Mucosa of descending colon (tissue), 3 donors: ENCODE data around the gene ADAMTS17. TPM values are rescaled to one million over a fixed set of nuclear protein-coding genes. Genes with fewer than 3 reads are reported as not detected.

ENCODE experiments used
- ATAC-seq: fragments of 200-7000 bp; cut with Tn5 transposase; one replicate; pipeline ENCODE4 v1.9.1; 2020; ENCODE audit warnings: mild to moderate bottlenecking, moderate library complexity
- DNase-seq, 3 donors: peaks; one replicate each; pipeline ENCODE4 v3.0.0-alpha.2; 2020
- H3K36me3 ChIP-seq: fragments of 200-600 bp; one replicate; pipeline ENCODE4 v1.8.0; 2021; ENCODE audit warnings: low read depth, mild to moderate bottlenecking
- H3K4me1 ChIP-seq: fragments of 200-600 bp; one replicate; pipeline ENCODE4 v1.8.0; 2021; ENCODE audit warnings: low read depth, mild to moderate bottlenecking
- H3K4me3 ChIP-seq: fragments of 200-600 bp; one replicate; pipeline ENCODE4 v1.8.0; 2021; ENCODE audit warnings: mild to moderate bottlenecking
- H3K9me3 ChIP-seq: fragments of 200-600 bp; one replicate; pipeline ENCODE4 v1.8.0; 2021; ENCODE audit warnings: mild to moderate bottlenecking
- CTCF ChIP-seq: fragments of 200-600 bp; IDR thresholded peaks from one replicate; pipeline ENCODE4 v1.8.0; 2022; ENCODE audit warnings: antibody characterized with exemption, mild to moderate bottlenecking
- intact Hi-C, 2 donors: fragments of 100-400 bp; cut with DNase I in 1 of 2; cut with micrococcal nuclease in 1 of 2; formaldehyde crosslinking; loops; one replicate each; pipeline versions ENCODE4 v1.11.0 to v1.11.1; 2022; cut with DNase I, micrococcal nuclease
- total RNA-seq, 3 donors: library from RNA; stranded (reverse); fragmentation: NEBNext Ultra II Directional in 2 of 3; extraction: Animal tissue kit (Norgen Biotek cat#: 25700) in 2 of 3; gene quantifications; one replicate each; pipeline versions ENCODE4 v1.2.1 to v1.2.4, GENCODE V29; 2021 to 2023
- donor health status: DM: no; HTN: no; CAD: no; lungs with moderate emphysema.
- donor health status: DM: no; HTN: no; CAD: no.
- donor health status: DM: no; HTN: yes; CAD: no.

Gene ADAMTS17
- total RNA-seq, 3 donors from 2014 or later: 5.2 to 13.8 (median 6.3) TPM

GRCh38 chr15:100309109-100310040 lies 32.4 kb downstream of the ADAMTS17 start:
- DNase-seq (no peak), ATAC-seq (no peak)
- no peak for TF ChIP-seq CTCF
- intact Hi-C loops: no loop called here
- no peak overlapping the region for H3K4me3 ChIP-seq
- H3K9me3 ChIP-seq: peaks cover 4% of the 10 kb centered on the region
- no peaks in the 10 kb centered on the region for H3K36me3 ChIP-seq
- no peaks in the 10 kb centered on the region for H3K4me1 ChIP-seq

- Histone ChIP-seq H3K36me3 (no peaks in the 10 kb centered on the region), H3K4me1 (no peaks in the 10 kb centered on the region), H3K4me3 (no peak overlapping the region), H3K9me3 (peaks cover 4% of the 10 kb centered on the region)
- no peak for TF ChIP-seq CTCF
- no peak for ATAC-seq
- no peak for DNase-seq
- intact Hi-C loops: no loop called here
Measured at GRCh38 chr15:100308608-100309007, 33.2 kb downstream of the ADAMTS17 start.

- no peak for TF ChIP-seq CTCF
- Histone ChIP-seq H3K4me3 (no peak overlapping the region), H3K4me1 (no peaks in the 10 kb centered on the region), H3K36me3 (no peaks in the 10 kb centered on the region), H3K9me3 (peaks cover 4% of the 10 kb centered on the region)
- intact Hi-C loops: no loop called here
- ATAC-seq (no peak), DNase-seq (no peak)
Measured at GRCh38 chr15:100308213-100308600, 33.6 kb downstream of the ADAMTS17 start.

GRCh38 chr15:100307241-100308212 lies 34.2 kb downstream of the ADAMTS17 start:
- no peak overlapping the region for H3K4me3 ChIP-seq

More at GRCh38 chr15:100307241-100308212, 34.2 kb downstream of the ADAMTS17 start:
- peaks cover 4% of the 10 kb centered on the region for H3K9me3 ChIP-seq
- H3K36me3 ChIP-seq: no peaks in the 10 kb centered on the region
- intact Hi-C loops: no loop called here
- peaks cover under 1% of the 10 kb centered on the region for H3K4me1 ChIP-seq
- DNase-seq (no peak), ATAC-seq (no peak)
- TF ChIP-seq CTCF: no peak
